Osteoblast (primary cell): ENCODE data around the gene TBX2. TPM values are rescaled to one million over a fixed set of nuclear protein-coding genes. Genes with fewer than 3 reads are reported as not detected.
A peak's percentile ranks its signal among the peaks of the same experiment; 100 is the strongest.

Experiments
- DNase-seq: peaks from one replicate; pipeline ENCODE4 v3.0.0; 2011; ENCODE audit warnings: low spot score, mixed read lengths; ENCODE audit not compliant: insufficient read length; ENCODE audit errors: missing footprints
- H2AFZ ChIP-seq: 2 replicates; pipeline ENCODE4 v1.6.0; 2011; ENCODE audit warnings: mild to moderate bottlenecking, low read length
- H3K27ac ChIP-seq: 2 replicates; pipeline ENCODE4 v1.5.1; 2011; ENCODE audit warnings: mild to moderate bottlenecking, low read depth, low read length, moderate library complexity
- H3K27me3 ChIP-seq: 2 replicates; pipeline ENCODE4 v1.6.0; 2012; ENCODE audit warnings: mild to moderate bottlenecking, control low read depth, inconsistent platforms, low read length, moderate library complexity; ENCODE audit not compliant: insufficient read depth
- H3K36me3 ChIP-seq: 2 replicates; pipeline ENCODE4 v1.5.1; 2011; ENCODE audit warnings: mild to moderate bottlenecking, low read length, control low read depth, moderate library complexity; ENCODE audit not compliant: insufficient read depth
- H3K4me1 ChIP-seq: 2 replicates; pipeline ENCODE4 v1.5.1; 2011; ENCODE audit warnings: mild to moderate bottlenecking, low read length, control low read depth, moderate library complexity; ENCODE audit not compliant: insufficient read depth
- H3K4me2 ChIP-seq: 2 replicates; pipeline ENCODE4 v1.6.0; 2011; ENCODE audit warnings: mild to moderate bottlenecking, low read length; ENCODE audit not compliant: insufficient read depth
- H3K4me3 ChIP-seq: fragments of 200-600 bp; sonication (generic); 3 replicates; pipeline ENCODE4 v1.5.1; 2012; ENCODE audit warnings: mild to moderate bottlenecking, low read length, inconsistent platforms; ENCODE audit not compliant: insufficient read depth
- H3K79me2 ChIP-seq: 2 replicates; pipeline ENCODE4 v1.6.0; 2012; ENCODE audit warnings: mild to moderate bottlenecking, low read length, control low read depth, inconsistent platforms; ENCODE audit not compliant: insufficient read depth
- H3K9me3 ChIP-seq: 2 replicates; pipeline ENCODE4 v1.5.1; 2011; ENCODE audit warnings: low read depth, low read length, control low read depth
- H4K20me1 ChIP-seq: 2 replicates; pipeline ENCODE4 v1.6.0; 2012; ENCODE audit warnings: mild to moderate bottlenecking, low read length, control low read depth; ENCODE audit not compliant: insufficient read depth
- CTCF ChIP-seq: IDR thresholded peaks from 2 replicates; pipeline ENCODE4 v1.5.1; 2011; ENCODE audit warnings: mild to moderate bottlenecking, low read depth, low read length, moderate library complexity; ENCODE audit errors: extremely low read depth
- total RNA-seq: library from RNA; depleted of rRNA; stranded (reverse); fragments of >200 nt; gene quantifications from 2 replicates; pipeline ENCODE4 v1.2.3, GENCODE V29; 2012

The TBX2 gene
- total RNA-seq, 1 donor: 11.6 TPM

GRCh38 chr17:61379457-61380216 lies 20.0 kb upstream of the TBX2 start:
- no peak overlapping the region for H2AFZ ChIP-seq
- no peak for TF ChIP-seq CTCF
- DNase-seq: peak; percentile 46
- H4K20me1 ChIP-seq: no peaks in the 10 kb centered on the region
- H3K79me2 ChIP-seq: no peaks in the 10 kb centered on the region
- no peaks in the 10 kb centered on the region for H3K4me1 ChIP-seq
- no peak overlapping the region for H3K4me2 ChIP-seq
- H3K4me3 ChIP-seq: no peak overlapping the region
- H3K27me3 ChIP-seq: no peaks in the 10 kb centered on the region
- no peaks in the 10 kb centered on the region for H3K9me3 ChIP-seq
- H3K36me3 ChIP-seq: no peaks in the 10 kb centered on the region
- H3K27ac ChIP-seq: no peak overlapping the region

GRCh38 chr17:61380217-61380835 lies 19.3 kb upstream of the TBX2 start:
- Histone ChIP-seq H2AFZ (no peak overlapping the region), H3K9me3 (no peaks in the 10 kb centered on the region), H4K20me1 (no peaks in the 10 kb centered on the region), H3K27ac (no peak overlapping the region), H3K79me2 (no peaks in the 10 kb centered on the region), H3K27me3 (no peaks in the 10 kb centered on the region), H3K36me3 (no peaks in the 10 kb centered on the region), H3K4me2 (no peak overlapping the region), H3K4me3 (no peak overlapping the region), H3K4me1 (no peaks in the 10 kb centered on the region)
- peak; percentile 60 for DNase-seq
- TF ChIP-seq CTCF: no peak

DNA sequence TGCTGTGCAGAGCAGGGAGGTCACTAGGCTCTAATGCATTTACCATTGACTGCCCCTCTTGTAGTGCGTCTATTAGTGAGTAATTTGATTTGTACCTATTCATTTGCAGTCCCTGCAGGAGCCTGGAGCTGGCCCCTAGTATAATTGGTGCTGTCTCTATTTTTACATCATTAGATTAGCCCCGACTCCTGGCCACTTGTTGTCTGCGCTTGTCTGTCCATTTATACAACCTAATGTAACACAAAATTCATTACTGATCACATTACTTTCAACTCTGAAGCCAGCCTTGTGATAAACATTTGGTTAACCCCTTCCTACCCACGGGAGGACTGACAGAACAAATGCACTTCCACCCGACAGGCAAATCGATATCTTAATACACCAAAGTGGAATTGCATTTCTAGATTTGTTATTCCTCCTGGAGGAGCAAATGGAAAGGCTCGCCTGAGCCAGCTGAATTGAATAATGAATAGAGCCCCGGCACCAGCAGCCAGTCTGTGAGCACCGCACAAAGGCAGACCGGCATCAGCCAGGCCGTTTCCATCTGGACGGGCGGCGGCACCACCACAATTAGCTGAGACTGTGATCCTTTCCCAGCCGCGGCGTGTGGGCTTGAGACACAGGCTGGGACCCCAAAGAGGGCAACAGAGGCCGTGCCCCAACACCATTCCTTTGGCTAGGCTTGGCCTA lies 18.7 kb upstream of the TBX2 start:
- Histone ChIP-seq H4K20me1 (no peaks in the 10 kb centered on the region), H3K4me2 (no peak overlapping the region), H3K27ac (no peak overlapping the region), H2AFZ (no peak overlapping the region), H3K79me2 (no peaks in the 10 kb centered on the region), H3K9me3 (no peaks in the 10 kb centered on the region), H3K36me3 (no peaks in the 10 kb centered on the region), H3K27me3 (no peaks in the 10 kb centered on the region), H3K4me3 (no peak overlapping the region), H3K4me1 (no peaks in the 10 kb centered on the region)
- no peak for TF ChIP-seq CTCF
- peak; percentile 29 for DNase-seq

- H3K27me3 ChIP-seq: no peaks in the 10 kb centered on the region
- no peaks in the 10 kb centered on the region for H3K79me2 ChIP-seq
- no peaks in the 10 kb centered on the region for H3K36me3 ChIP-seq
- no peaks in the 10 kb centered on the region for H3K4me1 ChIP-seq
- H2AFZ ChIP-seq: no peak overlapping the region
- peak; percentile 10 for DNase-seq
- H3K9me3 ChIP-seq: no peaks in the 10 kb centered on the region
- H3K4me2 ChIP-seq: no peak overlapping the region
- TF ChIP-seq CTCF: no peak
- H3K27ac ChIP-seq: no peak overlapping the region
- H3K4me3 ChIP-seq: no peak overlapping the region
- H4K20me1 ChIP-seq: no peaks in the 10 kb centered on the region
Observed at GRCh38 chr17:61381537-61381936, 18.1 kb upstream of the TBX2 start.
